CD4-positive, alpha-beta T cell treated with Interleukin-17A for 4 hours (primary cell): Measurements from ENCODE around the gene ZFHX3.

Experiments
- DNase-seq: peaks from one replicate; pipeline ENCODE4 v3.0.0-alpha.2; 2020; ENCODE audit warnings: mixed read lengths

ZFHX3 gene

DNA sequence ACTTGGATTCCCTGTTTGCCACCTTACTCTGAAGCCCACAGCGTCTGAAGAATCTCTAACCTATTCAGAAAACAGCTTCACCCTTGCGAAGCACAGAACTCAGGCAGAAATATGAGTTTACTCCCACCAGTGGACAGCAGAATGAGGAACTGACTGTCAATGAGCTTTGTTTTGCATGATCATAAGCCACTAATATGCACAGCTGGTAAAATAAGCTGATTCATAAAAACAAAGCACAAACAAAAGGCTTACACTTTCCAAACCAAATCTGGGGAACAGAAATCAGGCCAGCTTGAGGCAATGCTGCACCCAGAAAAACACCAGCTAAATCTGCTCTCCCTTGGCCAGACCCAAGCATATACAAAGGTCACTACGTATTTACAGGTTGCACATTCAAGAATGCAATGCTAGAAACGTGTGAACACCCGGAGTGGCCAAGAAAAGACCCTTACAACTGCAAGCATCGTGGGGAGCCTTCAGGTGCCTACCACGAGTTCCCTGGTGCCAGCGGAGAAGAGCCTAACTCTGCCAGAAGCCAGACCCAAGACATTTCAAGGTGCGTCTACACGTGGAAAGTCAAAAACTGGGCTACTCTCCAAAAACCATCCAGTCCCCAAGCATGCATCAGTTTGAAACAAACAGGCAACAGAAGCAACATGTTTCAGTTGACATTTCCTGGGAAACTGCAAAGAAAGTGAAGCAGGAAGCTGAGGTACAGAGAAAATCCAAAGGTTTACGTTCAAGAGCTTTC is 207.1 kb downstream of the ZFHX3 start:
- DNase-seq, result no peak

DNA sequence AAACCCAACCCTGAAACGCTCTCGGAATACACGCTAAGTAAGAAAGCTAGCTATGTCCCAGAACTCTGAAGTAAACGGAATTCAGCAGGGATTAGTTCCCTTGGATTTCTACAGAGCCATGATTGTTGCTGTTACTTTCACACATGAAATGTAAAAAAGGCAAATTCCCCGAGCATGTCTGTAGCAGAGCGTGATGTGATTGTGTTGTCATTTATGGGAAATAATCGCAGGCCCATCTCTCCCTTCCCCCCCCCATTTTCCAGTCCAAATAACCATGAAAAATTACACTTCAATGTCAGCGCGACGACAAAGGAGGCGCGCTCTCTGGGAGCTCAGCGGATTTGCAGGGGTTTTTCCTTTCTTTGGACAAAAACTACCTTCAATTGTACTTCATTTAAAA is 209.0 kb downstream of the ZFHX3 start:
- DNase-seq, result no peak

DNA sequence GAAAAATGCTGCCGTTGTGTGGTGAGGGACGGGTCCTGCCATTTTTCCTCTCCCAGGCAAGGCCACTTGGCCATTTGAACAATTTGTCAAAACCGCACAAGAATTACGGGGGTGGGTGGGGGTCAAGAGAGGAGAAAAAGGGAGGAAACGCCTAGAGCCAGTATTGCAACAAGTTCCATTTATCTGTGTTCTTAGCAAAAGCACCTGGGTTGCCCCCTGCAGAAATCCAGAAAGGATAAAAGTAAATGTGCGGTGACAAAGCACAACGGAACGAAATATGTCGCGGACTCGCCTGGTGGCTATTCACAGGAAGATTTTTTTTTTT is 209.4 kb downstream of the ZFHX3 start:
- no peak for DNase-seq

DNA sequence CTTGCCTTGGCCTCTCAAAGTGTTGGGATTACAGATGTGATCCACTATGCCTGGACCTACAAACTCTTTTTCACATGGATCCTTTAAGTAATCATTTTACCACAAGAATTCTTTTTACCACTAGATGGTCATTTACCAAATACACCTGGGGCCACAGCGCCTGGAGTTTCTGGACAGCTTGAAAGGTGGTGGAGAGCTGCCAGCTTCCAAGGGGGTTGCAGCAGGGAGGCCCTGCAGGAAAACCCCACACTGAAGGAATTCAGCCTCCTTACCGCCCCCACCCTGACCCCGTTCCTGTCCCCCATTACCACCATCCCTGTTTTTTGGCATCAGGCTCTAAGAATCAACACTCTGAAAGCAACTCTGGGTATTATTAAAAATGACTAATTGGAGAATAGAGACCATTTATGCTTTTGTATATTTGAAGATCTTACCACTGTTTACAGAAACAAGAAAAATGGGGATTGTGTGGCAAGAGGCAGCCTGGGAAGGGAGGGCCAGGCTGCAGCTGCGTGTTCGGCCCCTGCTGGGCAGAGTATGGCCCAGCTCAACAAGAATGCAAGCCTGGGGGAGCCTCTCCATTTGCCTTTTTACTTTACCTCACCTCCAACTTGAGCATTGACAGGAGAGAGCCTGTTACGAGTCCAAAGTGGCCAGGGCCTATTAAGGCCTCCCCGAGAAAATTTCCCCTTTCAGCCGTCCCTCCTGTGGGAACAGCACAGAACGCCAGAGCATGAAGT is 209.9 kb downstream of the ZFHX3 start:
- DNase-seq, result no peak

DNA sequence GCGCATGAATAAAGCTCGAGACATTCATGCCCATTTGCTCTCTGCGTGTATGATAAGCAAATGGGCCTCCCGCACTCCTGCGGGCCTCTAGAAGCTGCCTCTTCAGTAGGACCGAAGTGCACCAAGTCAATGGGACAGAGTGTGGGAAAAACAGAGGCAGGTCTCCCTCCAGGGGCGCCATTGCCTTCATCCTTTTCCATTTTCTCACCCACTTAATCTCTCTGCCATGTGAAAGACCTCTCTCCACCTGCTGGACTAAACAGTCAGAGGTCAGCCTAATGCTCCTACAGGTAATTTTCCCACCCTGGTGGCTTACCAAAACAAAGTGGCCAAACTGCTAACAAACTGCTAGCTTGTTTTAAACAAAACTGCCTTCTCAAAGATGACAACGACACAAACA is 210.9 kb downstream of the ZFHX3 start:
- no peak for DNase-seq

DNA sequence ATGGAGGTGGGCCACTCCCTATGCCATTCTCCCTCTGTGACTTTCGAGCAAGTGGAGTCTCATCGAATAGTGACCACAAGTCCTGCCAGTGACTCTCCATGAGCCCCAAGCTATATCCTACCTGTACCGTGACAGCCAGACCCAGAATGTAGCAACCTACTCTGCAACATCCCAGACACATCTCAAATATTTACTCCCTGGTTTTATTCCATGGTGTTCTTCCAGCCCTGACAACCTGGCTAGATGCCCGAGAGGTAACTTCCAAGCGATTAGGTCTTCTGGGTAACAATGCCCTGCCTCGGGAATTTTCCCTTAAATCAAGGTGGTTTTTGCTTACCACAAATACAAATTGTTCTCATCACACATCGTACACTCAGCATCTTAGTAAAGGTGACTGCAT is 211.7 kb downstream of the ZFHX3 start:
- no peak for DNase-seq

DNA sequence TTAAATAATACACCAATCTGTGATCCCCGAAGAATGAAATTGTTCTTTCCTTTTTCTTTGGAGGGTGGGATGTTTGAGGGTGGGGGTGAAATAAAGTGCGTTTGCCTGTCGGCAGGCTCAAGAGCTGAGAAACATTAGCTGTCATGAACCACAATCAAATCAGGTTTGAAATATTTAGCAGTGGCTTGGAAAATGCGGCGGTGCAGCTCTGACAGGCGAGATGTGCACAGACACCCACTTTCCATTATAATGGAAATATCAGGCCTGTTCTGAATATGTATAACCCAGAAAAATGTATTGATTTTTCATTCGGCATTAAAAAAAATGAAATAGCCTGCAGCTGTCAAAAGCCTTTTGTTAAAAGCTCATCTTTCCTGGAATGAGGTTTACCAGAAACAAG is 212.8 kb downstream of the ZFHX3 start:
- no peak for DNase-seq

DNA sequence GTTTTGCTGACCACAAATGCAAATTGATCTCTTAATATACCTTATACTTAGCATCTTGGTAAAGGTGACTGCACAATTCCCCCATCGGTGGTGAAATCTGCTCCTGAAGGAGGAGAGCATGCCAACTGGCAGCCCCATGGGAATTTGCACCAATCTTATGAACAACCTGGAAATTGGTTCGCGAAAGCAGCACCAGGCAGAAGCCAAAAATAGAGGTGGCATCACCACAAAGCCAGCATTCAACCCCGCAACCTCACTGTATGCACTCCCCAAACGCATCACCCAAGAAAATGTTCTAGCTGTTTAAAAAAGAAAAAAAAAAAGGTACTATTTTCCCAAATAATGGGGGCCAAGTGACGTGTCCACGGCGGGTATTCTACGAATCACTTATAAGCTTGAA is 213.4 kb downstream of the ZFHX3 start:
- no peak for DNase-seq

DNA sequence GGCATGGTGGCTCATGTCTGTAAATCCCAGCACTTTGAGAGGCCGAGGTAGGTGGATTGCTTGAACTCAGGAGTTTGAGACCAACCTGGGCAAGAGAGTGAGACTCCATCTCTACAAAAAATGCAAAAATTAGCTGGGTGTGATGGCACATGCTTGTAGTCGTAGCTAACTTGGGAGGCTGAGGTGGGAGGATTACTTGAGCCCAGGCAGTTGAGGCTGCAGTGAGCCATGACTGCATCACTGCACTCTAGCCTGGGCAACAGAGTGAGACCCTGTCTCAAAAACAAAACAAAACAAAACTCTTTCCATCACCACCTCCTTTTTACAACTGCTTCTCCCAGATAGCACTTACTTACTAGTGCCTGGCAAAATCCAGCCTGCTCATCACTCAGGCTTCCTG is 214.0 kb downstream of the ZFHX3 start:
- DNase-seq, result no peak

DNA sequence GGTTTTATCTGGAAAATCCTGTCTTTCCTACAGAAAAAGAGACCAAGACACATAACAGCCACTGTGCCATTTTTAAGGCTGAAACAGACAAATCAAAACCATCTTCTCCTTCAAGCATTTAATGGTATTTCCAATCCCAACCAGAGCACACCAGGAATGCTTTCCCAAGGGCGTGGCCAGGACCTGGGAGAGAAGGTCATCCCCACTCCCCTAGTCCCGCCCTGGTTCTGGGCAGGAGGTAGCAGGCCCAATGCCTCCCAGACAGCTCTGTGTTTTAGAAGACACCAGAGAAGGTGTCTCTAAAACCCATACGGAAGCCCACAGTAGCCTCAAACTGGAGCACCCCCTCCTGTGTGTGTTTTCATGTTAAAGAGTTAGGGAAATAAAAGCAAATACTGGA is 214.4 kb downstream of the ZFHX3 start:
- DNase-seq, result no peak

DNA sequence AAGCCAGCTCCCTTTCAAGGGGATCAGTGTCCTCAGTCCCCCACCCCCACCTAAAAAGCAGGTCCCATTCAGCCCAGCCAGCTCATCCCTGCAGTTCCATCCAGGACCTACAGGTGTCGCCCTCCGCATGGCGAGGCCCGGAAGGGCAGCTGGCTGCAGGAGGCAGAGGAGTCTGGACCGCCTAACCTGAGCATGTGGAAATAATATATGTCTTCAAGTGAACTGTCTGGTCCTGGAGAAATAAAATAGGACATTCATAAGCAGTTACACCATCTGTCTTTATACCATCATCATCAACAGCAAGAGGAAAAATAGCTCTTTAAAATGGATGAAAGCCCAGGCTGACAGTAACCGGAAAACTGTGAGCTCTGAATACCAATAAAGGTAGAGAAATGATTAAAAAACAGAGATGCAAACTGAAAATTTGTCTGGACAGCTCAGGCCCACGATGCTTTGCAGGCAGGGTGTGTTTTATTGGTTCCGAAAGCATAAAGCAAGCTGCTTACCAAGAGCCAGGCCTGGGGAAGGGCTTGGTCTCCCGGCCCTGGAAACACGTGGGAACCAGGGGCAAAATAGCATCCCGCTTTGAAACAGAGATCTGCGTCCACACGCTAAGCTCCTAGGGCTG is 215.2 kb downstream of the ZFHX3 start:
- DNase-seq, result peak; percentile 68

DNA sequence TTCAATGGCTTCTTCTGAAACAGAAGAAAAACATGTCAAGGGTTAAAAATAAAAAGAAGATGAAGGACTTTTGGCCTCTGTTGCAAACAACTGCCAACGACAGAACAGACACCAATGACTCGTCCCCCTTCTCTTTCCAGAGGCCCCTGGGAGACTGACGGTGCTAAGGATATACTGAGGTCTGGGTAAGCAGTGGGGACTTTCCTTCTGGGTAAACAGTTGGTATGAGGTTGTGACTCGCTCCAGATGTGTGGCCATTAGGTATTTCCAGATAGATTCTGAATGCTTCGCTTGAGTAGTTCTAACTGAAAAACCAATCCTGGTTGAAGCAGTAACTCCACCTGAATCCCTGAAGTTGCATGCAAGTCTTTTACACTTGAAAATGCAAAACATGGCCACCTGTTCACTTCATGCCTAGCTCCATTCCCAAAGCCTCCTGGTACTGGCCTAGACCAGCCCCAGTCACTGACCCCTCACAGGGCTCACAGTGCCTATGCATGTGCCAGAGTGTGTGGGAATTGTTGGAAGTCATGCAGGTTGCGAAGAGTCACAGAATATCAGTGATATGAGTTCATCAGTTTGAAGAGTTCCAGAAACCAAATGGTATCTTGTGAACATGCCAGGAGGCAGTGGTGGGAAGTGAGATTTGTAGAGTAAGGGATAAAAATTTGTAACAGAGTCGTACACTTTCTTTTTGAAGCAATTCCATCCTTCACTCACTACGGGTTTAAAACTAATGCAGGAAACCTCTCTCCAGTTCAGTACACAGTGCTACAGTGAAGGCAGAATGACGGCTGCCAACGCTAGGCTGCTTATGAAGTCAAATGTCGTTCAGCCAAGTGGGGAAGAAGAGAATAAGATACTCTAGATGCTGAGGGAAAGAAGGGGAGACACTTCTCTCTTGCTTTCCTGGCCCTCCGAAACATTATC is 217.8 kb downstream of the ZFHX3 start:
- no peak for DNase-seq

DNA sequence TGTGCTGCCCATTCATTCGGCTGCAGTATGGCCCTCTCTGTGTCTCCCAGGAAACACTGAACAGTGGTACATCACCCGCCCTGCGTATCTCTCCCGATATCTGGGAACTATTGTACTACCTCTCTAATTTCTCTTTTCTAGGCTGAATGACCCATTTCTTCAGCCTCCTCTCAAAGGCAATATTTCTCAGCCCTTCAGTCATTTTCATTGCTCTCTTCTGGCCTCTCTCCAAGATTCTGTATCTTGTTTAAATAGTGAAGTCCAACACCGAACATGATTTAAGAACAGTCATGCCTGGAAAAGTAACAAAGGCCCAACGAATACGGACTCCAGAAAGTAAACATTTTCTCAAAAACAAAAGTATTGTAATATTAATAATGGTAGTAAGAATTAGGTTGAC is 220.1 kb downstream of the ZFHX3 start:
- no peak for DNase-seq

DNA sequence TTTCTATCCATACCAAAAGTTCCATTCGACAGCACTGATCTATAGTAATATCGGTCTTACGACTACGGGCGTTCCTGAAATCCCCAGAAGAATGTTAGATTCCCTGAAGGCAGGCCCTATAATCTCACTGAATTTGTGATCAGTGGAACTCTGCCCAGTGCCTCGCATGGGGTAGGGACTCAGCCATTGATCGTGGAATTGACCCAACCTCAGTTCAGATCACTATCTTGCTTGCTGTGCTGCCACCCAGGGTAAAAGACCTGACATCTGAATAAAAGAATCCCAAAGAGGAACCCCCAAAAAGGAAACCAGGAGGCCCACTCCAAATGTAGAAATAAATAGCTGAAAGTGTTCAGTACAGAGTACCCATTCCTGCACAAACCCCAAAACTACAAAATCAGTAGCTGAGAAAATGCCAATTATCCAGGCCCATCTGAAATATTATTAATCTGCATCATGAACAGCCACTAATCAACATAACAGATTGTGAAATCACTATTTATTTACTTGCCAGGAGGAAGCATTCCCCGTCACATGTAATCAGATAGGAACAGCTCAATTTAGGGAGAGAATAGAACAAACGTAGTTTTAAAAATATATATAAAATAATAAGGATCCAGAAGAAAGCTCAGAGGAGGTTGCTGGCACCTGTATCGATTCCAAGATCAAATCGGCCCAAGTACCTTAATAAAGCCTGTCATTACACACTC is 221.9 kb downstream of the ZFHX3 start:
- DNase-seq, result no peak

DNA sequence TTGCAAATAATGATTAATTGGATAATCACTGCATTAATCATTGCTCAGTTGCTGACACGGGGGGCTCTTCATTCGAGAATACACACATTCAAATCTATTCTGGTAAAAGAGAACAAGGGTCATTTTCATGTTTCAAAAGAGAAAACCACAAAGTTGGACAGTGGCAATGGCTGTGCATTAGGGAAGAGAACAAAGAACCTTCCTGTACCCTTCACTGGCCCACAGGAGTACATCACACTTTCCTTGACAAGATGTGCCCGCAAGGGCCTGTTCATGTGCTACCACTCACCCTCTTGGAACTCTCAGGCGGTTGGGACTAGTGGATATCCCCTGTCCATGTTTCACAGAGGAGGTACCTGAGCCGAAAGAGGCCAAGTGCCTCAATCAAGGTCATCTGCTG is 223.2 kb downstream of the ZFHX3 start:
- no peak for DNase-seq

DNA sequence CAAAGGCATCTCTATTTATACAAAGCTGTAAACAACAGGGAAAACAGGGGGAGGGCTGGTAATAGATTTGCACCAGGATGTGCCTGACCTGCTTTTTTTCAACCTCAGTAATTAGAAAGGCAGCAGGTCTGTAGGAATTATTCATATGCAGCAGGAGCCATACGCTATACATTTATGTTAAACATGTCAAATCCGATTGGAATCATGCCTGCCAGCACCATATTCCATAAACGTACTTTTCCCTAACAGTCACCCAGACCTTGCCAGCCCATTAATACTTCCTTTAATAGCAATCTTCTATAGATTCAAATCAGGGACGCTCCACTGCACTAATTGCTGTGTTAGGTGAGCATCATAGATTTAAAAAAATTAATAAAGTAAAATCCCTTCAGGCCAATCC is 223.9 kb downstream of the ZFHX3 start:
- no peak for DNase-seq

DNA sequence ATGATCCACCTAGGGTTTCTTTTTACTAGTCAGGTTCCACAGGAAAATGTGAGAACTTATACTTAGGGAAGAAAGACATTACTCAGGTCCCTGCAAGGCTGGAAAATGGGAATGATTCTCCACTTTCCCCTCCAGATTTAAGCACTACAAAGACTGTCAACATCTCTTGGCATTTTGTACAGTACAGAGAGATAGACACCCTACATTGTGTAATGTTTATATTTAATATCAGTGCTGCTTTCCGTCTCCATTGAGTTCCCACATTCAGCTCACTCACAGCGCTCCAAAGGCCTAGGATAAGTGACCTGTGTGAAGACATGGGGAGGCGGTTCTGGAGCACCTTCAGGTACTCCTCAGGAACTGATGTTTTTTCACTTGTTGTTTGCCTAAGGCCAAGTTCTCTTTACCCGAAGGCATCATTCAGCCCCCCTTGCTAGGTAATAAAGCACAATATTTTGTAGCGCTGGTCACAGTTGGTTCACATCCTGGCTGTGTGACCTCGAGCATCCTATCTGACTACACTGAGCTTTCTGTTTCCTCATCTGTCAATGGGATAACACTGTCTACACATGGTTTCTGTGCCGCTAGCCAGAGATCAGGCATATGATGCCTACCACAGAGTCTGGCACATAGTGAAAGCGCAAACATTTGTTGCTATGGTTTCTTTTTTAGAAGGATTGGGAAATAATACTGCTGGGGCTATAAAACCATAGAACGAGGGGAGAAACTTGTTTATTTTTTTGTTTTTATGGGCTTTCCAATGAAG is 226.6 kb downstream of the ZFHX3 start:
- DNase-seq, result no peak

DNA sequence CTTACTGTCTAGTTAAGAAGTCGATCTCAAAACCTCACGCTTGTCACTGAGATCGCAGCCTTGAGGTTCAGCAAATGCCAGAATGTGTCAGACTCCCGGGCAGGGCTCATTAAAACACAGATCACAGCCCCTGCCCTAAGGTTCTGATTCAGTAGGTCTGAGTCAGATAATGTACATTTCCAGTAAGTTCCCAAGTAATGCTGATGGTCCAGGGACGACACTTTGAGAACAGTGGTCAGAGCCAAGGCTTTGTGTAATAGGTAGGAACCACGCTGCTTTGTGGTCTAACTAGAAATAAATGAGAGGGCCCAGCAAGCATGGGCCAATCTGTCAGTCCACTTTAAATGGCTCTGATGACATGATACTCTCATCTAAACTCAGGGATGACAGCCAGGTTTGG is 228.6 kb downstream of the ZFHX3 start:
- DNase-seq, result no peak

DNA sequence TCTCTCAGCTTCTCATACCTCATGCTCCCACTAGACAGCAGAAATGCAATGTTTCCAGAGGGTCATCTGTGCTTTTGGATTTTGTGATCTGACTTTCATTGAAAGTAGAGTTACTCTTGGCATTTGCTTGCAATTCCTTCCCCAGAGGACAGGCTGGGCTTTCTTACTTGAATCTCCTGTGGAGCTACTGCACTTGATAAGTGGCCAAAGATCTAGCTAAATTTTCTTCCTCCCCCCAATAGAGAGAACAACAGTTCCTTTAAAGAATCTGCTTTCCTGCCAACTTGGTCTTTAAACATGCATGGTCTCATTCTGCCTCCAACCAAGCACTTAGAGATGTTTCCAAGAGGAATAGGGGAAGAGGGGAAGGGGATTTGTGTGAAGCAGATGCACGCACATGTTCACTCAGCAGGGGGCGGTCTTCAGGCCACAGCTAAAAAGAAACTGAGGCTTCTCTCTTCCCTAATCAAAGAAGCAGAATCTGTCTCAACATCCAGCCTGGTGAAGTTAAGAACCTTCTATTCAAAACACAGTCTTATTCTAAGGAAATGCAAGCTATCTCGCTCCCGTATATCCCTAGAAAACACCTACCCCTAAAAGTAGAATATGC is 229.6 kb downstream of the ZFHX3 start:
- no peak for DNase-seq

DNA sequence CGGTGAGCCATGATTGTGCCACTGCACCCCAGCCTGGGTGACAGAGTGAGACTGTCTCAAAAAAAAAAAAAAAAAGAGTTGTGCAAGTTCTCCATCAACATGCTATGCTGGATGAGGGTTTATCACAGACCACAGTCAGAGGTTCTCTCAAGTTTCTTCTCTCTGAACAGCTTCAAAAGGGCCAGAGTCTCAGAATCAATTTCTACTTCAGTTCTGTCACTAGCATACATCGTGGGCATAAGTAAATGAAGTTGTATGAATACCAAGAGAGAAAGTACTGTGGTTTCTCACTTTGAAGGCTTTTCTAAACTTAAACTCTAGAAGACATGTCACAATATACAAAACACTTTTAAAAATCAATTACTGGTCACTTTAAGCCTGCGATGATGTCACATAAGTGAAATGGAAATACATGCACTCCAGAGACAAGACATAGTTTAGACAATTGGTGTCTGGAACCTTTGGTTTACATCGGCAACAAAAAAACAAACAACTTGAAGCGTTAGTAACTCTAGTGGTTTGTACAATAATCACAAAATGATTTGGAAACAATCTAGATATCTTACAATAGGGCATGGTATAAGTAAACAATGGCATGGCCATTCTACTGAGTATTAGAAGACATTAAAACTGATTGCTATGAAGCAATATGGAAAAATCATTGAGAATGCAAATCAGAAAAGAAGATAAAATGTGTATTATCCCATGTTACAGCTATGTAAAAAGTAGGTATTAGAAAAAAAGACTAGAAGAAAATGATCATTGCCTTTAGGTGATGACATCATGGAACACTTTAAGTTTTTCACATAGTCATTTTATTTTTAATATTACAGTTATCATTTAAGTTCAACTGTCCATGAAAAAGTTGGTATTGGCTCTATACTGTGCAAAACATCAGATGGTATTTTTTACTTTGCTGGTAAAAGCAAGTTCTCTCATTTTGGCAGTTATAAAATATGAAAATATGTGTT is 232.3 kb downstream of the ZFHX3 start:
- no peak for DNase-seq
